Inflammatory macrophage (primary cell): ENCODE measurements around the gene CCDC92.

Experiments used
- DNase-seq, 2 donors: peaks; one replicate each; pipeline ENCODE4 v3.0.0-alpha.2; 2020 to 2022
- total RNA-seq, 18 experiments: gene quantifications; one replicate each; lab custom pipeline; 2026; ENCODE audit warnings: mixed read lengths in 6 of 18, inconsistent platforms in 2 of 18; lab: John Stamatoyannopoulos, UW

CCDC92 gene
- total RNA-seq, result 10.6 to 28.3 (median 16.8) reads per million in 18 experiments

DNA sequence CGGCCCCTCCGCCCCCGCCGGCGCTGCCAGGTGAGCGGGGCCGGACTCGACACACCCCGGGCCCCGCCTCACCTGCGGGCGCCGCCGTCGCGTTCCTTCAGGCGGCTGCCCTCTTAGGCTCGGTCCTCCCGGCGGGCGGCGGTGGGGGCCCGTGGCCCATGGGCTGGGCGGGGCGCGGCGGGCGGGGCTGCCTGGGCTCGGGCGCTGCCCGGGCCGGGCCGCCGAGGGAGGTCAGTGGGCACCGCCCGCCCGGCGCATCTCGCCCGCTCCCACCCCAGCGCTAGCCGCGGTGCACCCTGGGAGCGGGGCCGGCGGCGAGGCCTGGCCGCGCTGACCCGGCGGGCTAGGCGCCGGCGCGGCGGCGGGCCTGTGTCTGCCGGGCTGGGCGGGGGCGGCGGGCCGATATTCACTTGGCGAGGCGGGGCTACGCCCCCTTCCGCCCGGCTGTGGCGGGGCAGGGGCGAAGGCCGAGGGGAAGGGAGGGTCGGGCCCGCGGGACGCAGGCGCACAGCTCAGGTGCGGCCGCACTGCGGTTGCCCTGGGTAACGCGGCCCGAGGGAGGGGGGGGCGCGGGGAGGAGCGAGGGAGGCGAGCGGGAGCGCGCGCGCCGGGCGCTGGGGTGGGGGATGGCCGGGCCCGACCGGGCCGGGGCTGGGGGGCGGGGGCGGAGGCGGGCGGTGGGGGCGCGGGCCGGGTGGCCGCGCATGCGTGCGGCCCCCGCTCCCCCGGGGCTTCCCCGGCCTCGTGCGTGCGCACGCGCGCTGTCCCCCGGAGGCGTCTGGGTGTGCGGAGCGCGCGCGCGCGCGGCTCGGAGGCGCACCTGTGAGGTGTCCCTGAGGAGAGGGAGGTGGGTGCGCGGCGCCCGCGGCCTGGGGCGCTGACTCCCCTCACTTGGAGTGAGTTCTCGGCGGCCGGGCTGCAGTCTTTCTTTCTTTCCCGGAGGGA is at the start of gene CCDC92, which contains the start of gene ZNF664:
TSS of gene CCDC92 (minus strand) at position 375 of the 945 bp plus-strand sequence. CDS start 28,526 bp downstream, outside the sequence.
TSS of gene ZNF664 (plus strand) at position 759 of the 945 bp plus-strand sequence. CDS start 38,930 bp downstream, outside the sequence.
- DNase-seq, result peak; percentile 79 to 82

GRCh38 chr12:124022161-124022560 is 49.5 kb upstream of the CCDC92 start:
- DNase-seq, result no peak

DNA sequence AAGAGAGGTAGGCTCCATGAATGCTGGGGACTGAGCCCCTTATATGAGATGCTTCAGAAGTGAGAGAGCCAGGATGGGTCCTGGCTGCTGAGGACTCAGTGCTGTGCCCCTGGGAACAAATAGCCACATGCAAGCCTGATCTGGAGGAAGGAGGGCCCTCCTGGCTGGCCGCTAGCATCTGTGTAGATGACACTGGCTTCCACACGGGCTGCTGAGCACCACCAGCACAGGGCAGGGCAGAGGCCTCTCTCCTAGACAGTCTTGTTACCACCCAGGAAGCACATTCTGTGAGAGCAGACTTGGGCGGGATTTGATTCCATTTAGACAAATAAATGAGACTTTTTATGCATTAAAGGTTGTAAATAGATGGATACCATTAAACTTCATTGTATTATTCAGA is 48.4 kb upstream of the CCDC92 start:
- DNase-seq, result no peak

DNA sequence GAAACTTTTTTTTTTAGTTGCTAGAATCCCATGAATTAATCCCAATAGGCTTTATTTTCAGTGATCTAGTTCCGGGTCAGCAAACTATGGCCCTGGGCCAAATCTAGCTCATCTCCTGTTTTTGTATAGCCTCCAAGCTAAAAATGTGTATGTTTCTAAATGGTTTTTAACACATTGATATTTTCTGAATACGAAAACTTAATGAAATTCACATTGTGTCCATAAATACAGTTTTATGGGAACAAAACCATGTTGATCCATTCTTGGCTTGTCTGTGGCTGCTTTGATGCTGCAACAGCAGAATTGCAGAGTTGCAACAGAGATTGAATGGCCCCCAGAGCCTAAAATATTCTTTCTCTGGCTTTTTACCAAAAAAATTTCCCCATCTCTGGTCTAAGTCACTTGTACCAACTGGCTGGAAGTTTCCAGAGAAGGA is 47.9 kb upstream of the CCDC92 start:
- no peak for DNase-seq

- DNase-seq, result no peak
These were observed 46.5 kb upstream of the CCDC92 start for GRCh38 chr12:124019115-124019514.

- DNase-seq, result no peak
These were observed 45.9 kb upstream of the CCDC92 start for GRCh38 chr12:124018539-124018938.

- no peak for DNase-seq
These were observed 44.4 kb upstream of the CCDC92 start for GRCh38 chr12:124017064-124017463.

DNA sequence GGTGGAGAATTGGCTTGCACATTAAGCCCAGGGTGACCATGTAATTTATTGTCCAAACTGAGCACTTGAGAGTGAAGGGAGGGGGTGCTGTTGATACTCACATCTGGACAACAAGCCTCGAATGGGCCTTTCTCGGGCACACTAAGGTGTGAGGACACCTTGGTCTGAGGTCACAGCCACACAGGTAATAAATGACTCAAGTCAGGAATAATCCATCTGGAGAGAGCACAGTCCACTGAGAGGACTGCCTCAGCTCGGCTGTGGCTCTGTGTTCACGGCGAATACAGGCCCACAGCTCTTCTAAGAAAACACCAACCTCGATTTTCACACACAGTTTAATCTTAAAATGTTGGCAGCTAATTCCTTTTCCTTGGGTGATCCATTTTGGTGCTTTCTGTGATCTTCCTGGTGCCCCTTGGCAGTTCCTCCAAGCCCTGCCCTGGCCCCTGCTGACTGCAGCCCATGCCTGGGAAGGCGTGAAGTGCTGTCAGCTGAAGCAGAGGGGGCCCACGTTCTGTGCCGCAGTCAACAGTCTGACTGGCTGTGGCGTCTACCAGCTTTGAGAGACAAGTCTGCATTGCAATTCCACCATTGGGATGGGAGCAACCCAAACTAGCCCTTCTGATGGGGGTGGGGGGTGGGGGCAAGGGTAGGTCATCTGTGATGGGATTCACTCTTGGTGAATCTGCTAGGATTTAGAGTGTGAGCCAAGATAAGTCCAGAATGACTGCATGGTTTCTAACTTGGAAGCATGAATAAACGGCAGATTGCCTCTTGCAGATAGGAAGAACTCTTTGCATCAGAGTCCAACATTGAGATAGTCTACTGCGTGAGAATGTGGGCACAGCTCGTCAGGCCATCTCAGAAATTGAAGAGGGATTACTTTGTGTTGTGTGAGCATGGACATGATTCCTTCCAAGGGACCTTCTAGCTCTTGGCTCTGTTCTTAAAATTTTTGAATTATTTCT is 43.1 kb upstream of the CCDC92 start:
- DNase-seq, result no peak

DNA sequence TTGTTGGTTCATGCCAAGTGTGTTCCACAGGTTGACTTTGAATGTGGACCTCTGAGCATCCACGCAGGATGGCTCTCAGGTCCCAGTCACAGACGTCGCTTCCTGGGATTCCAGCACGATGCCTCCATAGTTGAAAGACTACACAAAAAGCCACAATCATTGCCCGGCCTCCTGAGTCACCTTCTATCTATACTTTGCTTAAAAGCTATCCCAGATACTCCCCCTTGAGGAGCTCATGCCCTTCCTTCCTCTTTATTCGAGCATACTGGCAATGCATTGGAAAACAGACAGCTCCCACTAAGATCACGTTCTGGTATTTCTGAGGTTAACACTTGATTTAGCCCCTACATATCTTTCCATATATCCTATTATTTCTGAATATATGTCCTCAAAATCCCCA is 40.4 kb upstream of the CCDC92 start:
- DNase-seq, result no peak

GRCh38 chr12:124011435-124012115 is 38.9 kb upstream of the CCDC92 start:
- no peak for DNase-seq

DNA sequence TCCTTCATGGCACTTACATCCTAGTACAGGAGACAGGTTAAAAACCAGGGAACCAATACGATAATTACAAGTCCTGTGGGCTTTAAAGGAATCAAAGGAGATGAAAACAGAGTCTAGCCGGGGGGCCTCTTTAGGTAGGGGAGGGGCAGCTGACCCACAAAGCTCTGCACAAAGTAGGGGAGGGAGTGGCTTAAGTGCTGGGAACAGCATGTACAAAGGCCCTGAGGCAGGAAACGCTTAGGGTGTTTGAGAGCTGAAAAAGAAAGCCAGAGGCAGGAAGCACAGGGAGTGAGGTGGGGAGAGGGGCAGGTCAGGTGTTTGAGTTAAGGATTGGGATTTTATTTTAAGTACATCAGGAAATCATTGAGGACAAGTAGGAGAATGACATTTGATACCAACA is 38.1 kb upstream of the CCDC92 start:
- no peak for DNase-seq

- no peak for DNase-seq
These were observed 37.1 kb upstream of the CCDC92 start for GRCh38 chr12:124009781-124010180.

DNA sequence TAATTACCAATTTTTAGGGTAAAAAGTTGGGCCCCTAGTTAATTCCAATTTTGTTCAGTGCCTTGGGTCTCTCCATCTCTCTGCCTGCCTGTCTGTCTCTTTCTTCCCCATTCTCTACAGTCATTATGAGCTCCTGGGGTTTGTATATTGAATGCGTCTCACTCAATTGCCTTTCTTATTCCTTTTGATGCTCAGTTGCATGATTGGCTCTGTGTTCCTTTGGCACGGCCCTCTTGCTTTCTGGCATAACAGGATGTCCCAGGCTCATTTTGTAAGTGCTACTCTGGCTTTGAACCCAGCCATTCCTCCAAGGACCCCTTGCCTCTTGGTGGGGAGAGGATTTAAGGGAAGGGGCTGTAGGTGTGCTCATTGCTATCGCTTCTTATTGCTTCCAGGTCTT is 36.0 kb upstream of the CCDC92 start:
- DNase-seq, result no peak

DNA sequence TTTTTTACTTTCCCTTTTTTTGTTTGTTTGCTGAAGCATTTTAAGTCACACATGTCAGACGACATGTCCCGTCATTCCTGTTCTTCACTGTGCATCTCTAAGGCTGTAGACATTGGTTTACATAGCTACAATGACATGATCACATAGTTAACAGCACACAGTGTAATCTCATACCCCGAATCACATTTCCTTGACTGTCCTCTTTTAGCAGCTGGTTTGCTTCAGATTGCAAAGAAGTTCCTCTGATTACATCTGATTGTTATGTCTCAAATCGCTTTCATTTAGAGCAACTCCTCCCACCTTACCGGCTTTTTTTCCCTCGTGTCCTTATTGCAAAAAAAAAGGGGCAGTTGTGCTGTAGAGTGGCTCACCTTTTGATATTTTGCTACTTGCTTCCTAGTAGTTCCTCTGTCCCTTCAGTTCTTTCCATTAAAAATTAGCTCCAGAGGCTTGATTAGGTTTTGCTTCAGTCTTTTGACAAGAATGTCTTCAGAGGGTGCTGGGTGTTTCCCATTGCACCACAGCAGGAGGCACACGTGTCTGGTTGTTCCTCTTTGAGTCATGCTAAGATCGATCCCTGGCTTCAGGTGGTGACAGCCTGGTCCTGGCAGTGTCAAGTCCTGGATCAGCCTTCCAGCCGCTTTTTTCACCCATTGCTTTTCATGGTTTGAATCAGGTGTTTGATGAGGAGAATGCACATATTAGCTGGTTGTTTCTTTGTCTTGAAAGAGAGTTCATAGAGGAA is 35.4 kb upstream of the CCDC92 start:
- peak; percentile 60 to 64 for DNase-seq

DNA sequence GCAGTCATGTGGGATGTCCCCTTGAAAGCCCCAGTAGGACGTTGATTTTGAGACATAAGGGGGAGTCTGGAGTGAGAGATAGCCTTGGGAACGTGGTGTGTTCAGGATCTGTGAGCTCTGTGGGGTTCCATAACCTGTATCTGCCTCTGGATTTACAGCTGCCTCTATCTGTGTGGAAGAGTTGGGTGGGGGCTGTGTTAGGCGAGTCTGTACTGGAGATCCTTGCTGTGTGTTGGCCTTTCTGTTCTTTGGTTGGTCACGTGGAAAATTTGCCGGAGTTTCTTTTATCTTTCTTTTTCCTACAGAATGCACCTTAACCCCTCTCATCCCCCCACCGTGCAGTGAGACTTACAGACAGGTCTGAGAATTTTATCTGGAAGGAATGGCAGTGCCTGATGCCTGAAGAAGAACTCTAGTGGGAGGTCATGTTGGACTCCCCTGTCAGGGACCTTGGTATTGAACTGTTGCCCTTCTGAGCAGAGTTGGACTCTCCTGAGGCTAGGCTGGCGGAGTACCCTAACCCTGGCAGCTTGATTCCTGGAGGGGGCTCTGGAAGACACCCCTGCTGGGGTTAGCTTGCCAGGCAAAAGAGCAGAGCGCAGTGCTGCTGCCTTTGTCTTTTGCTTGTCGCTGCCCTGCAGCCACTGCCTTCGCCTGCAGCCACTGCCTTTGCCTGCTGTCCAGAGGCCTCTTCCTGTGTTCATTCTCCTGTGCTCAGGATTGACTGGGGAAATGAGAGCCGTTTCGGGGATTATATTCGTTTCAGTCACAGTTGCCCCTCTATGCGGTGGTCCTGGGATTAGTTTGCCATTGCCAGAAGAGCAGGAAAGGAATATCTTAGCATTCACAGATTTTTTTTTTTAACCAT is 34.4 kb upstream of the CCDC92 start:
- no peak for DNase-seq

- DNase-seq, result peak; percentile 62 to 73
These were observed 33.6 kb upstream of the CCDC92 start for GRCh38 chr12:124006085-124006845.

GRCh38 chr12:124004233-124004875 is 31.7 kb upstream of the CCDC92 start:
- no peak for DNase-seq

DNA sequence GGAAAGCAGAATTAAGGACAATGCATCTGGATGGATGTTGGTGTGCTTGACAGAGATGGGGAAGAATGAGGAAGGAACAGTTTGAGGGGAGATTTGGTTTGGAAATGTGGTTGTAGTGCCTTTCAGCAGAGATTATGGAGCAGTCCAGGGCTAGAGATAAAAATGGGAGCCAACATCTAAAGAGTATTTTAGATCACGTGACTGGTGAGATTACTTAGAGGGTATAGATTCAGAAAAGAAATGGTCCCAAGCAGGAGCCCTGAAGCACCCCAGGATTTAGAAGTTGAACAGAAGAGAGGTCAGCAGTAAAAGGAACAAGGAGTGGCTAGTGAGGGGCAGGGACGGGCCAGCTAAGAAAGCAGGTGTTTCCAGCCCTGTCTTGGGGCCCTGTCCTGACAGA is 30.0 kb upstream of the CCDC92 start:
- DNase-seq, result no peak

DNA sequence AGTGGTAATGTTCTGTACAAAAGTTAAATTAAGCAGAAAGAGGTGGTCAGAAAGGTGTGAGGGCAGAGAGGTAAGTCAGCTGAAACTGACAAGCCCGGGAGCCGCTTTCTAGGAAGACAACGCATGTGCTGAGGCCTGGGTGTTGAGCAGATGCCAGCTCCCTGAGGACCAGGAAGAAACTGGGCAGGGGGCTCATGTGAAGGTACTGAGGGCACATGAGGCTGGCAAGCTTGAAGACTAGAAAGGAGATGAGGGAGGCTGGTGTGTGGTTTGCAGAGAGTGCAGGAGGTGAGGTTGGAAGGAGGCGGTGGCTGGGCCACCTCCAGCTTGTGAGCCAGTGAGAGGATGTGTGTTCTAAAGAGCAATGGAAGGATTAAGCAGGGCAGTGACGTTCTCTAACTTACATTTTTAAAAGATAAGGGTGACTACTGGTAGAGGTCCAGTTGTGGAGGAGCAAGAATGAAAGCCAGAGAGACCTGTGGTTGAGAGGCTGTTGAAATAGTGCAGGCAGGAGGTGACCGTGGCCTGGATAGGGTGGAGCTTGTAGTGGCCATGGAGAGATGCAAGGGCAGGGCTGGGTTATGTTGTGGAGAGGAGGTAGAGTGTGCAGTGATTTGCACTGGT is 29.5 kb upstream of the CCDC92 start:
- DNase-seq, result no peak
